ENCODE measurements around the gene PTBP1.

Gene PTBP1

DNA sequence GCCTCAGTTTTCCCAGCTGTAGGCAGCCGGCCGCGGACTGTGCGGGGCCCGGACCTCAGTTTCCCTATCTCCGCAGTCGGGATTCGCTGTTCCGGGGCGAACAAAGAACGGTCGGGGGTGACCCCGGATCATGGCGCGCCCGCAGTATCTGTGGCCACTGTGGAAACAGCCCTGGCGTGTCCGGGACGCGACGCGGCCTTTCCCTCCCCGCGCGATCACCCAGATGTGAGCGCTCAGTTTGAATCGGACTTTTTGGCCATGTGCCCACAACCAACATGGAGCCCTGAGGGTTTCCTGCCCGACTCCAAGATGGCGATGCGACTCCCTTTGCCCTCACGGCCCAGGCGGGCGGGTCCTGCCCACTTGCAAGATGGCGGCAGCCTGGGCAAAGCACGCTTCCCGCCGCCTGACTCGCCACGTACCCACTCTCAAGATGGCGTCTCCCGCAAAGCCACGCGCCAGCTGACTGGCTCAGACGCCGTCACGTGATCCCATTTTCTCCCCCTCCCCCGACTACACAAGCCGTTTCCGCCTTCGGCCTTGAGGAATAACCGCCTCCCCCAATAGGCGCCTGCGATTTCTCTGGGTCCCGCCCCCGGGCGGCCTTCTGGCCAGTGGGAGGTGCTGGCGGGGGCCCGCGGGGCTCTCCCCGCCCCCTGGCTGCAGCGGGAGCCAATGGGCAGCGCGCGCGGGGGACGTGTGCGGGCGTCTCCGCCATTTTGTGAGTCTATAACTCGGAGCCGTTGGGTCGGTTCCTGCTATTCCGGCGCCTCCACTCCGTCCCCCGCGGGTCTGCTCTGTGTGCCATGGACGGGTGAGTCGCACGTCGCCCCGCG, at the start of gene PTBP1:
TSS of gene PTBP1 (plus strand) at position 761 of the 836 bp plus-strand sequence. CDS start at position 807, 46 bp downstream.
- peak; percentile 97 to 100 for DNase-seq

DNA sequence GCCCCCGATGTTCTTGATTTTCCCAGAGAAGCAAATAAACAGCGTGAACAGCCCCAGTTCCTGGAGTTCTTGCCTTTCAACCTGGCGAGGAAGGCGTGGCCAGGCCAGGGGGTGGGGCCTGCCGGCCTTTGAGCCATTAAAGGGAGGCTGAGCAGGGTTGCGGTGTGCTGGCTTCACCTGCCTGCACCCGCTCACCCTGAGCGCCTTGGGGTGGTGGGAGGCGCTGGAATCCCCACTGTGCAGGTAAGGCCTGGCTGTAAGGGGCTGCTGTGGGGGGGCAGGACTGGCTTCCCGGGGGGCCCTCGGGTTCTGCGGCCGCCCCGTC, 49.0 kb upstream of the PTBP1 start:
- no peak for DNase-seq

DNA sequence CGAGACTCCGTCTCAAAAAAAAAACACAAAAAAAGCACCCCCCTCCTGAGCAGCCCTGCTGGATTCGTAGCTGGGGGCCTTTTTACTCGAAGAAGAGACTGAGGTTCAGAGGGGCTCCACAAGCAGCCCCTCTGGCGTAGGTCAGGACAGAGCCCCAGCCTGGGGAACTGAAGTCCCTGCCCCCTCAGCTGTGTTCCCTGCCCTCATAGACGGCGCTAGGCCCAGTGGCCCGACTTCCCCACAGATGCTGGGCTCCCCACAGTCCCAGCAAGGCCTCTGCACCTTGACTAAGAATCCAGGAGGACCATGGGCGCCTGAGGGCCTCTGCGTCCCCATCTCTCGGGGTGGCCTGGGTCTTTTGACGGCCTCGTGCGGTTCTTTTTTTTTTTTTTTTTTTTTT, 47.4 kb upstream of the PTBP1 start:
- no peak for DNase-seq

DNA sequence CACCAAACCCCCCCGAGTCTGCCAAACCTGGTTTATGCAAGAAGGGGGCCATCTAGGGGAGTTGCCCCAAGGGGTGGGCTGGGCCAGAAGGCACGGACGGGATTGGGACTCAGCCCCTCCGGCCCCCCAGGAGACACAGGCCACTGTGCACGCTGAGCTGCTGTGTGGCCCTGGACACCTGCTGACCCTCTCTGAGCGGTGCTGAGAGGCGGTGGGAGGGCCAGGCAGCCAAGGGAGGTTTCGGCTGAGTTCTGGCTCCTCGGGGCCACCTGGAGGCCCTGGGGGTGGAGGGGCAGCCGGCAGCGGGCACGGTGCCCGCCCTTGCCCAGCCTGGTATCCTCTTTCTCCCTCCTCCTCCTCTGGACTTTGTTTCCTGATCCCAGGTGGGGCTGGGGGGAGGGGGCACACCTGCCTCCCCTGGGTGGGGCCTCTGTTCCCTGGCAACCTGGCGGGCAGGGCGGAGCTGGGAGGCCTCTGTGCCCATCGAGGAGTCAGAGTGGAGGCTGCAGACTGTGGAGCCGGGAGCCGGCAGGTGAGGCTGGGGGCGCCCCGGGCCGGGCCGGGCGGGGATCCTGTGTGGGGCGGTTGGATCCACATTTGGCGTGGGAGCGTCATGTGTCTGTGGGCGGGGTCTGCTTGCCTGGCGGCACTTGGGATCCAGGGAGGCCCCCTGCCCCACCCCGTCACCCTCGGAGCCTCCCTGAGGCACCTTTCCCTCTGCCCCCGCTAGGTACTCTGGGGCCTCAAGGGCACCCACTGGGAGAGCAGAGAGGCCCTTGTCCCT, 46.4 kb upstream of the PTBP1 start, which contains the start of gene MISP:
TSS of gene MISP (plus strand) at position 473 of the 784 bp plus-strand sequence. CDS start 5,835 bp downstream, outside the sequence.
- no peak for DNase-seq

DNA sequence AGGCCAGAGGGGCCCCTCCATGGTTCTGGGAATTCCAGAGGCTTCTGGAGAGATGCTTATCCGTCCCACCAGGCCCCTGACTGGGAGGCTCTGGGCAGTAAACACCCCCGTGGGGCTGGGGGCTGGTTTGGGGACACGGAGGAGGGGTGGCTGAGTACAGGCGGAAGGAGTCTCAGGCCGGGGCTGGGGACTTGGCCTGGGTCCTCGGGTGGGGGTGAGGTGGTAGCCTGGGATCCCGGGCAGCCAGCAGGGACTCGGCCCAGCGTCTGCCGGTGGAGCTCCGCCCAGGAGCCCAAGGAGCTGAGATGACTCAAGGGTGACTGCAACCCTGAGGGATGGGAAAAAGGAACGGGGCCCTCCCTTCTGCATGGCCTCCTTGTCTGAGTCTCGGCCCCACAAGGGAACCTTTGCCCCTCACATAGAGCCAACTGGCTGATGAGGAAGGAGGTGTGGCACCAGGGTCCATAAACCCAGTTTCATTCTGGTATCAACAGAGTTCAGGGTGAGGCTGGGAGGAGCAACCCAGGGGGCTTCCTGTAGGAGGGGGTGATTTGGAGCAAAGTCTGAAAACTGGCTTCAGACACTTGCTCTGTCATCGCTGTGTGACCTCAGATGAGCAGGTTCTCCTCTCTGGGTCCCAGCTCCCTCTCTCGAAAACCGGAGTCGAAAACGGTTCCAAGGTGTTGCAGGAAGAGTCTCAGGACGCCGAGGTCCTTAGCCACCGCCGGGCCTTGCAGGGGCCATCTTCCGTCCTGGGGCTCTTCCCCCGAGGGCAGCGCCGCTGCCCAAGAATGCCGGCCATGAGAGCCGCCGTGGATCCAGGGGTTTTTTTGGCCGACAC, 45.5 kb upstream of the PTBP1 start:
- DNase-seq: no peak

DNA sequence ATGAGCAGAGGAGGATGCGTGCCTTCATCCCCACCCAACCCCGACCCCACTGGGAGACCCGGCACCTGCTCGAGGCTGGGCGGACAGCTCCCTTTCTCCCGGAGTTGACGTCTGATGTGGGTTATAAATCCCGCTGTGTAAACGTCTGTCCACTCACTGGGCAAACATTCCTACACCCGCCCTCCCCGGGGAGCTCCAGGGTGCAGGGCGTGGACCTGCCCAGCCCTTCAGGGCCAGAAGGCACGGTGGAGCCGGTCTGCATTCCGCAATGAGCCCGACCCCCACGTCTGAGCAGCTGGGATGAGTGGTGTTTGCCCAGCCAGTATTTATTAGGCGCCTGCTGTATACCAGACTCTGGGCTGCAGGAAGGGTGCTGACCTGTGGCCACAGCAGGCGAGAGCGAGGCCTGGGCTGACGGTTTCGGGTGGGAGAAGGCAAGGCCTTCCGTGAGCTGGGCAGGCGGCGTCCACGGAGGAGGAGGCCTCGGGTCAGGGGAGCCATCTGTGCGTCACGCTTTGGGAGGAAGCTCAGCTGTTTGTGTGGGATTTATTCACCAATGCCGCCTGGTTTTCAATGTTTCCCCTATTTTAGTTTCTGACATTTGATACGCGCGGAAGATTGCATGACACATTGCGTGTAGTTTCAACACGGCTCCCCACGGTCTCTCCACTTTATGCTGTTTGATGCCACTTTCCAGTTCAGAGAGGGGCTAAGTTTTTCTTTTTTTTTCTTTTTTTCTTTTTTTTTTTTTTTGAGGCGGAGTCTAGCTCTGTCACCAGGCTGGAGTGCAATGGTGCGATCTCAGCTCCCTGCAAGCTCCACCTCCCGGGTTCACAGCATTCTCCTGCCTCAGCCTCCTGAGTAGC, 44.4 kb upstream of the PTBP1 start:
- no peak for DNase-seq

DNA sequence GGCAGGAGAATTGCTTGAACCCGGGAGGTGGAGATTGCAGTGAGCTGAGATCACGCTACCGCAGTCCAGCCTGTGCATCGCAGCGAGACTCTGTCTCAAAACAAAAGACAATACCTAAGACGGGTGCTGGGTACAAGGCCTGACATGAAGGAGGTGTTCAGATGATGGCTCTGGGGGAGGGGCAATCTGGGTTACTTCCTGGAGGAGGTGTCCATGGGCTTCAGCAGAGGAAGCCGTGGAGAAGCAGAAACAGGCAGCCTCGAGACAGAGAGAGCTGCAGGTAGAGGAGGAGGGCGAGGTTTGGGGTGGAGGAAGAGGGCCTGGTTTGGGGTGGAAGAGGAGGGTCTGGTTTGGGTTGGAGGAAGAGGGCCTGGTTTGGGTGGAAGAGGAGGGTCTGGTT, 42.7 kb upstream of the PTBP1 start:
- DNase-seq: no peak

DNA sequence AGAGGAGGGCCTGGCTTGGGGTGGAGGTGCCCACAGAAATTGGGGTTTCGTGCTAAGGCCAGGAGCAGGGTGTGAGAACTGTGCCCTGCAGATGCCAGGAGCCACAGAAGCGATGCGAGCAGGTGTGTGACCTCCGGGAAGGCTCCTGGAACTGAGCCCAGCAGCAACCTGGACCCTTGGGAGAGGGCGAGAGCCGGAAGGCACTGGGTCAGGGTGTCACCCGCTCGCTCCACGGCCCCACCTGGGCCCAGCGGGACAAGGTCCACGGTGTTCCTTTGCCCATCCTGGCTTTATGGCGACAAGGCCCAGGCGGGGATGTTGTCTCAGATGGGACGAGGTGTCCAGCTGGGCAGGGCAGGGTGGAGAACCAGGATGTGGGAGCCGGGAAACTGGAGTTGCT, 42.2 kb upstream of the PTBP1 start:
- DNase-seq: no peak

DNA sequence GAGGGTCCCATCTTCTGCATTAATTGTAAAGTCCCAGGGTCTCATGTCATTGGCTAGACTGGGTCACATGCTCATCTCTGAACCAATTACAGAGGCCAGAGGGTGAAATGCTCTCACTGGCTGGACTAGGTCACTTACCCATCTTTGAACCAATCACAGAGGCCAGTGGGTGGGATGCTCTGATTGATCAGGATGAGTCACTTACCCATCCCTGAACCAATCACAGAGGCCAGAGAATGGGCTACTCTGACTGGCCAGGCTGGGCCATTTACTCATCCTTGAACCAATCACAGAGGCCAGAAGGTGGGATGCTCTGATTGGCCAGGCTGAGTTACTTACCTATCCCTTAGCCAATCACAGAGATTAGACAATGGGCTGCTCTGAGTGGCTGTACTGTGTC, 41.0 kb upstream of the PTBP1 start:
- DNase-seq: no peak

DNA sequence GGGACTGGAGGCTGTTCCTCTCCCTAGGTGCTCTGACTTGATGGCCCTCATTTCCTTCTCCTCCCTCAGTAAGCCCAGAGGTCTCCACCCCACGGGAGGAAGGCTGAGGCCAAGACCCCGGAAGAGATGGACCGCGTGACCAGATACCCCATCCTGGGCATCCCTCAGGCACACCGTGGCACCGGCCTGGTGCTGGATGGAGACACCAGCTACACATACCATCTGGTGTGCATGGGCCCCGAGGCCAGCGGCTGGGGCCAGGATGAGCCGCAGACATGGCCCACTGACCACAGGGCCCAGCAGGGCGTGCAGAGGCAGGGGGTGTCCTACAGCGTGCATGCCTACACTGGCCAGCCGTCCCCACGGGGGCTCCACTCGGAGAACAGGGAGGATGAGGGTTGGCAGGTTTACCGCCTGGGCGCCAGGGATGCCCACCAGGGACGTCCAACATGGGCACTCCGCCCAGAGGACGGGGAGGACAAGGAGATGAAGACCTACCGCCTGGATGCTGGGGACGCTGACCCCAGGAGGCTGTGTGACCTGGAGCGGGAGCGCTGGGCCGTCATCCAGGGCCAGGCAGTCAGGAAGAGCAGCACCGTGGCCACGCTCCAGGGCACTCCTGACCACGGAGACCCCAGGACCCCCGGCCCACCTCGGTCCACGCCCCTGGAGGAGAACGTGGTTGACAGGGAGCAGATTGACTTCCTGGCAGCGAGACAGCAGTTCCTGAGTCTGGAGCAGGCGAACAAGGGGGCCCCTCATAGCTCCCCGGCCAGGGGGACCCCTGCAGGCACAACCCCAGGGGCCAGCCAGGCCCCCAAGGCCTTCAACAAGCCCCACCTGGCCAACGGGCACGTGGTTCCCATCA, 40.2 kb upstream of the PTBP1 start:
- no peak for DNase-seq

DNA sequence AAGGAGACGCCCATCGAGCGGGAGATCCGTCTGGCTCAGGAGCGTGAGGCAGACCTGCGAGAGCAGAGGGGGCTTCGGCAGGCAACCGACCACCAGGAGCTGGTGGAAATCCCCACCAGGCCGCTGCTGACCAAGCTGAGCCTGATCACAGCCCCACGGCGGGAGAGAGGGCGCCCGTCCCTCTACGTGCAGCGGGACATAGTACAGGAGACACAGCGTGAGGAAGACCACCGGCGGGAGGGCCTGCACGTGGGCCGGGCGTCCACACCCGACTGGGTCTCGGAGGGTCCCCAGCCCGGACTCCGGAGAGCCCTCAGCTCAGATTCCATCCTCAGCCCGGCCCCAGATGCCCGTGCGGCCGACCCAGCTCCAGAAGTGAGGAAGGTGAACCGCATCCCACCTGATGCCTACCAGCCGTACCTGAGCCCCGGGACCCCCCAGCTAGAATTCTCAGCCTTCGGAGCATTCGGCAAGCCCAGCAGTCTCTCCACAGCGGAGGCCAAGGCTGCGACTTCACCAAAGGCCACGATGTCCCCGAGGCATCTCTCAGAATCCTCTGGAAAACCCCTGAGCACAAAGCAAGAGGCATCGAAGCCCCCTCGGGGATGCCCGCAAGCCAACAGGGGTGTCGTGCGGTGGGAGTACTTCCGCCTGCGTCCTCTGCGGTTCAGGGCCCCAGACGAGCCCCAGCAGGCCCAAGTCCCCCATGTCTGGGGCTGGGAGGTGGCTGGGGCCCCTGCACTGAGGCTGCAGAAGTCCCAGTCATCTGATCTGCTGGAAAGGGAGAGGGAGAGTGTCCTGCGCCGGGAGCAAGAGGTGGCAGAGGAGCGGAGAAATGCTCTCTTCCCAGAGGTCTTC, 39.2 kb upstream of the PTBP1 start:
- no peak for DNase-seq

DNA sequence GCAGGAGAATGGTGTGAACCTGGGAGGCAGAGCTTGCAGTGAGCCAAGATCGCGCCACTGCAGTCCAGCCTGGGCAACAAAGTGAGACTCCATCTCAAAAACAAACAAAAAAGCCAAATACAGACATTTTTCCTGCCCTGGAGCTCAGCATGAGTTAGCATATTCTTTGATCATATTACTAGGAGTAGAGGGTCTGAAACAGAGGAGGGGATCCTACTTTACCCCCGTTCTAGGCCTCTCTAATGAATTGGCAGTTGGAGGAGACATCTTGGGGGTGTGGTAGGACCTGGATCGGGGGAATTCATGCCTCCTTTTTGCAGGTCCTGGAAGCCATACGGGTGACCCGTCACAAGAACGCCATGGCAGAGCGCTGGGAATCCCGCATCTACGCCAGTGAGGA, 34.1 kb upstream of the PTBP1 start:
- DNase-seq: no peak

DNA sequence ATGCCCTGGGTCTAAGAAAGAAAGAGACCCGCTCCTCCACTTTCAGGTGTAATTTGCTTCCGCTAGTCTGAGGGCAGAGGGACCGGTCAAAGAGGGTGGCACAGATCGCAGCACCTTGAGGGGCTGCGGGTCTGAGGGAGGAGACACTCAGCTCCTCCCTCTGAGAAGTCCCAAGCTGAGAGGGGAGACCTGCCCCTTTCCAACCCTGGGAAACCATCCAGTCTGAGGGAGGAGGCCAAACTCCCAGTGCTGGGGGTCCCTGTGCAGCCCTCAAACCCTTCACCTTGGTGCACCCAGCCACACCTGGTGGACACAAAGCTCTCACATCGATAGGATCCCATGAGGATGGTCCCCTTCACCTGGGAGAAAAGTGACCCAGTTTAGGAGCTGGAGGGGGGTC, 33.4 kb upstream of the PTBP1 start:
- no peak for DNase-seq

DNA sequence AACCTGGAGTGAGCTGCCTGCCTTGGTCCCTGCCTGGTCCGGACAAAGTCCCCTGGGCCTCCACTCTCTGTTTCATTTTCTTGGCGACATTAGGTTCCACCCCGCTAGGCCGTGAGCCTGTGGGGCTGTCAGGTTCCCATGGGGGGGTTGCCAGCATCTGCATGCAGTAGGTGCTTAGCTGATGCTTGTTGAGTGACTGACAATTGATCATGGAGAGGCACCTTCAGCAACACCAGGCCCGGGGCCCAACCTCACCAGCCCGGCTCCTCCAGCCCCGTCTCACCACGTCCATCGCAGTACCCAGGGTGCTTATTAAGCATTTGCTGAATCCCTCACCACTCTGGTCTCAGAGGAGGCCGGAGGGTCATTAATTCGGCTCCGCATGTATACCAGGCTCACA, 33.0 kb upstream of the PTBP1 start:
- DNase-seq: no peak

DNA sequence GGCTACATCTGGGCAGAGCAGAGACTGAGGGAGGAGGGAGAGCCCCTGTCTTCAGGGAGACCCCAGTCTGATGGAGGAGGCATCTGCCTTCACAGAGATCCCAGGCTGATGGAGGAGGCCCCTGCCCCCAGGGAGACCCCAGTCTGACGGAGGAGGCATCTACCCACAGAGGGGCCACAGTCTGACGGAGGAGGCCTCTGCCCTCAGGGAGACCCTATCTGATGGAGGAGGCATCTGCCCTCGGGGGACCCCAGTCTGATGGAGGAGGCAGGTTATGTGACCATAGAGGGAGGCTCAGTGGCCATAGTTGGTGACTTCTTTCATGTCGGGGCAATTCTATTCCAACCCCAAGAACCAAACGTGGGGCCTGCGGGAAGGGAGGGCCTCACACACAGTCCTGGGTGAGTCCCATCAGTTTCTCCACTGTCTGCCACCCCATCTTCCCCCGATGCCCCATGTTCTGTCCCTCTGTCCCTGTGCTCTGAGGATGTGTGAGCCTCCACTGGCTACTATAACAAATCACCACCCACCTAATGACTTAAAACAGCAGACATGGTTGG, 32.0 kb upstream of the PTBP1 start:
- DNase-seq: no peak

DNA sequence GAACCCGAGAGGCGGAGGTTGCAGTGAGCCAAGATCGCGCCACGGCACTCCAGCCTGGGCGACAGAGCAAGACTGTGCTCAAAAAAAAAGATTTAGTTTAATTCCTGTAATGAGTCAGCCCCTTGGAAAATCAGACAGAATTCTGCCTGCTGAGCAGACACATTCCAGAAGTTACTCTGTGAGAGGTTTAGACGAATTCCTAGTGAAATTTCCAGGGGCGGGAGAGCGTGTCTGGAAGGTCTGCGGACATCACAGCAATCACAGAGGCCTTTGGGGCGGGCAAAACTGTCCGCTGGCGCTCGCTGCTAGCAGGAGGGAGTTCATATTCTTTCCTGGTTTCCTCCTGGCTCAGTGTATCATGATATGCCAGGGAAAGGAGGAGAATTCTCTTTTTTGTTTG, 28.8 kb upstream of the PTBP1 start:
- no peak for DNase-seq

DNA sequence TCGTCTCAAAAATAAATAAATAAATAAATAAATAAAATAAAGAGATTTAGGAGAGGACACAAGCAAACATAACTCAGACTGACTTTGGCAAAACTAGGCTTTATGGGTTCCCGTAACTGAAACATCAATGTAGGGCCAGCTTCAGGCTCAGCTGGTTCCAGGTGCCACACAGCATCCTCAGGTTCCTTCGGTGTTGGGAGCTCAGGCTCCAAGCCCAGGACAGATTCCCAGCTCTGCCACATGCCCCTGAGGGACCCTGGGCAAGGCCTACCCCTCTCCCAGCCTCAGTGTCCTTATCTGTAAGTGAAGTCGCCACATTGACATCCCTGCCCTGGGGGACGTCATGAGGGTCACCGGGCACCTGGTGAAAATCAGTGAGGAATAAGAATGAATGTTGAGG, 27.6 kb upstream of the PTBP1 start:
- no peak for DNase-seq

DNA sequence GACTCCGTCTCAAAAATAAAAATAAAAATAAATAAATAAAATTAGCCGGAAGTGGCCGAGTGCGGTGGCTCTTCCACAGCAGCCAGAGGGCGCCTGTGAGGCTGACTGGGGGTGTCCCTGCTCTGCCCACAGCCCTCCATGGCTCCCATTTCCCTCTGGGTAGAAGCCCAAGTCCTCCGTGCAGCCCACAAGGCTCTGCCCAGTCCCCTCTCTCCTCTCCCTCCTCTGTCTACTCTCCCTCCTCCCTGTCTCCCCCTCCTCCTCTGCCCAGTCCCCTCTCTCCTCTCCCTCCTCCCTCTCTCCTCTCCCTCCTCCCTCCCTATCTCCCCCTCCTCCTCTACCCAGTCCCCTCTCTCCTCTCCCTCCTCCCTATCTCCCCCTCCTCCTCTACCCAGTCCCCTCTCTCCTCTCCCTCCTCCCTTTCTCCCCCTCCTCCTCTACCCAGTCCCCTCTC, 25.9 kb upstream of the PTBP1 start:
- no peak for DNase-seq

DNA sequence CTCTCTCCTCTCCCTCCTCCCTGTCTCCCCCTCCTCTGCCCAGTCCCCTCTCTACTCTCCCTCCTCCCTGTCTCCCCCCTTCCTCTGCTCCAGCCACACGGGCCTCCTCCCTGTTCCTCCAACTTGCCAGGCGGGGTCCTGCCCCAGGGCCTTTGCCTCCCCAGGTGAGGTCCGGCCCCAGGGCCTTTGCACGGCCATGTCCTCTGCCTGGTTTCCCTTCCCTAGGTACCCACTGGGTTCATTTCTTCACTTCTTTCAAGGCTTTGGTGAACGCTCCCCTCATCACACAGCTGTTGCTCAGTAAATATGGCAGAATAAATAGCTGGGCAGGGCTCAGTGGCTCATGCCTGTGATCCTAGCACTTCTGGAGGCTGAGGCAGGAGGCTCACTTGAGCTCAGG, 25.2 kb upstream of the PTBP1 start:
- DNase-seq: no peak
